HEK293T (cell line): Measurements from ENCODE around the gene ALKBH3.

Experiments used
- CTCF ChIA-PET: fragments of 350-600 bp; formaldehyde crosslinking; extraction: SDS; loops from one replicate; lab custom pipeline; 2021; ENCODE audit warnings: antibody characterized with exemption, inconsistent platforms; lab: Yijun Ruan, JAX
- POLR2A ChIA-PET: fragments of 350-600 bp; formaldehyde crosslinking; extraction: SDS; loops from one replicate; lab custom pipeline; 2020; ENCODE audit warnings: antibody characterized with exemption, inconsistent platforms; lab: Yijun Ruan, JAX
- DNase-seq: peaks from one replicate; pipeline ENCODE4 v3.0.0; 2012; ENCODE audit warnings: mixed read lengths; ENCODE audit errors: extremely low spot score
- ARNT ChIP-seq: fragments of 450-650 bp; IDR thresholded peaks from 2 replicates; pipeline ENCODE4 v1.6.1; 2017; ENCODE audit warnings: mild to moderate bottlenecking
- BHLHE40 ChIP-seq: fragments of 450-650 bp; IDR thresholded peaks from 2 replicates; pipeline ENCODE4 v1.6.1; 2016; ENCODE audit warnings: mild to moderate bottlenecking, moderate library complexity, borderline replicate concordance
- CTBP1 ChIP-seq: fragments of 450-650 bp; IDR thresholded peaks from 2 replicates; pipeline ENCODE4 v1.6.1; 2016; ENCODE audit warnings: borderline replicate concordance
- ELF4 ChIP-seq: fragments of 450-650 bp; IDR thresholded peaks from 2 replicates; pipeline ENCODE4 v1.6.1; 2017; ENCODE audit warnings: antibody characterized with exemption
- FOXA1 ChIP-seq: fragments of 450-650 bp; IDR thresholded peaks from 2 replicates; pipeline ENCODE4 v1.6.1; 2016; ENCODE audit warnings: mild to moderate bottlenecking
- FOXK2 ChIP-seq: fragments of 450-650 bp; IDR thresholded peaks from 2 replicates; pipeline ENCODE4 v1.6.1; 2016; ENCODE audit warnings: mild to moderate bottlenecking
- FOXM1 ChIP-seq: fragments of 450-650 bp; IDR thresholded peaks from 2 replicates; pipeline ENCODE4 v1.6.1; 2017; ENCODE audit warnings: mild to moderate bottlenecking, borderline replicate concordance
- HDGF ChIP-seq: fragments of 450-650 bp; IDR thresholded peaks from 2 replicates; pipeline ENCODE4 v1.6.1; 2017; ENCODE audit warnings: antibody characterized with exemption, borderline replicate concordance
- L3MBTL2 ChIP-seq: fragments of 450-650 bp; conservative IDR thresholded peaks from 2 replicates; pipeline ENCODE4 v1.6.1; 2016; ENCODE audit warnings: mild to moderate bottlenecking
- LEF1 ChIP-seq: fragments of 450-650 bp; IDR thresholded peaks from 2 replicates; pipeline ENCODE4 v1.6.1; 2017; ENCODE audit warnings: mild to moderate bottlenecking, borderline replicate concordance
- NFRKB ChIP-seq: fragments of 450-650 bp; IDR thresholded peaks from 2 replicates; pipeline ENCODE4 v1.6.1; 2016; ENCODE audit warnings: mild to moderate bottlenecking, moderate library complexity
- PKNOX1 ChIP-seq: fragments of 450-650 bp; IDR thresholded peaks from 2 replicates; pipeline ENCODE4 v1.6.1; 2016
- SP1 ChIP-seq: fragments of 450-650 bp; IDR thresholded peaks from 2 replicates; pipeline ENCODE4 v1.6.1; 2017
- SUZ12 ChIP-seq: fragments of 450-650 bp; IDR thresholded peaks from 2 replicates; pipeline ENCODE4 v1.6.1; 2016; ENCODE audit warnings: mild to moderate bottlenecking
- TARDBP ChIP-seq: fragments of 450-650 bp; IDR thresholded peaks from 2 replicates; pipeline ENCODE4 v1.6.1; 2016
- ZNF384 ChIP-seq: fragments of 450-650 bp; IDR thresholded peaks from 2 replicates; pipeline ENCODE4 v1.6.1; 2016

The ALKBH3 gene

GRCh38 chr11:43874078-43874477, 6.6 kb upstream of the ALKBH3 start:
- CTCF ChIA-PET: no interaction called here
- TF ChIP-seq L3MBTL2: no peak
- TF ChIP-seq FOXM1: no peak
- no peak for TF ChIP-seq BHLHE40
- TF ChIP-seq FOXK2: no peak
- no peak for TF ChIP-seq FOXA1
- no peak for TF ChIP-seq TARDBP
- TF ChIP-seq ELF4: no peak
- POLR2A ChIA-PET: no interaction called here

GRCh38 chr11:43874738-43875137, 5.9 kb upstream of the ALKBH3 start:
- ChIA-PET CTCF (no interaction called here), POLR2A (no interaction called here)
- TF ChIP-seq ZNF384 (no peak), HDGF (no peak), FOXA1 (no peak), NFRKB (no peak), FOXM1 (no peak), TARDBP (no peak), FOXK2 (no peak), LEF1 (no peak), ARNT (no peak), PKNOX1 (no peak), BHLHE40 (no peak), ELF4 (no peak), CTBP1 (no peak), SP1 (no peak), SUZ12 (no peak), L3MBTL2 (no peak)
- no peak for DNase-seq

More at GRCh38 chr11:43874078-43874477, 6.6 kb upstream of the ALKBH3 start:
- DNase-seq: no peak

GRCh38 chr11:43879789-43880639, 617 bp upstream of the ALKBH3 start:
- POLR2A ChIA-PET: interaction anchor here (1.4 kb wide), 1 partner anchor 62 kb away, joined by 5 read pairs; the partner anchor contains the start of gene C11orf96
- DNase-seq: no peak
- CTCF ChIA-PET: interaction anchor here (1.4 kb wide), 1 partner anchor 10 kb away, joined by 5 read pairs; no protein-coding TSS in a partner anchor

GRCh38 chr11:43892851-43893250, 12.2 kb downstream of the ALKBH3 start:
- TF ChIP-seq FOXM1 (no peak), CTBP1 (no peak), SP1 (no peak), ELF4 (no peak), BHLHE40 (no peak), FOXA1 (no peak), NFRKB (no peak)
- CTCF ChIA-PET: interaction anchor here (0.7 to 1.0 kb wide), 2 partner anchors 52 to 142 kb away, joined by 3 read pairs; no protein-coding TSS in a partner anchor
- DNase-seq: no peak
- POLR2A ChIA-PET: no interaction called here

More at GRCh38 chr11:43879789-43880639, 617 bp upstream of the ALKBH3 start:
- TF ChIP-seq CTBP1 (no peak), ARNT (no peak), FOXA1 (no peak), L3MBTL2 (no peak), ELF4 (no peak), ZNF384 (no peak), FOXK2 (no peak)

- ChIA-PET CTCF (no interaction called here), POLR2A (no interaction called here)
- DNase-seq: no peak
- TF ChIP-seq SUZ12: no peak
- no peak for TF ChIP-seq L3MBTL2
- TF ChIP-seq FOXM1: no peak
- no peak for TF ChIP-seq FOXK2
- TF ChIP-seq TARDBP: no peak
- TF ChIP-seq ZNF384: no peak
- no peak for TF ChIP-seq PKNOX1
- no peak for TF ChIP-seq SP1
- no peak for TF ChIP-seq CTBP1
- no peak for TF ChIP-seq HDGF
- TF ChIP-seq NFRKB: no peak
- TF ChIP-seq ARNT: no peak
- no peak for TF ChIP-seq FOXA1
- no peak for TF ChIP-seq BHLHE40
- TF ChIP-seq LEF1: no peak
- no peak for TF ChIP-seq ELF4
Measured at GRCh38 chr11:43894546-43894945, 13.9 kb downstream of the ALKBH3 start.

GRCh38 chr11:43895601-43896000, 15.0 kb downstream of the ALKBH3 start:
- no peak for DNase-seq
- no peak for TF ChIP-seq FOXA1
- TF ChIP-seq ELF4: no peak
- no peak for TF ChIP-seq ZNF384
- no peak for TF ChIP-seq HDGF
- ChIA-PET POLR2A (no interaction called here), CTCF (no interaction called here)

GRCh38 chr11:43898574-43898973, 17.9 kb downstream of the ALKBH3 start:
- no peak for DNase-seq
- POLR2A ChIA-PET: no interaction called here
- CTCF ChIA-PET: interaction anchor here (1.0 kb wide), 1 partner anchor 9 kb away, joined by 3 read pairs; no protein-coding TSS in a partner anchor
- TF ChIP-seq LEF1: no peak
- no peak for TF ChIP-seq FOXA1
- no peak for TF ChIP-seq CTBP1
- TF ChIP-seq PKNOX1: no peak
- TF ChIP-seq ZNF384: no peak
- TF ChIP-seq SUZ12: no peak
- TF ChIP-seq FOXK2: no peak
- TF ChIP-seq ELF4: no peak
- TF ChIP-seq TARDBP: no peak
- no peak for TF ChIP-seq FOXM1
